SH-SY5Y (cell line): Measurements from ENCODE around the gene HIBCH.

Experiments used
- GATA2 ChIP-seq: IDR thresholded peaks from 2 replicates; pipeline ENCODE4 v1.6.1; 2011; ENCODE audit warnings: mild to moderate bottlenecking, low read depth, low read length
- GATA3 ChIP-seq: IDR thresholded peaks from 2 replicates; pipeline ENCODE4 v1.6.1; 2011; ENCODE audit warnings: low read depth, mild to moderate bottlenecking, low read length, moderate library complexity

- no peak for TF ChIP-seq GATA2
- TF ChIP-seq GATA3 = no peak
These were observed 52.3 kb downstream of the HIBCH start for GRCh38 chr2:190267302-190267701.
